Right cardiac atrium (tissue), 5 donors: ENCODE data around the gene RNU2-63P. TPM values are rescaled to one million over a fixed set of nuclear protein-coding genes. Genes with fewer than 3 reads are reported as not detected.
"Not testable (repeated sequence)": the region's sequence is repeated elsewhere in the genome, so short reads cannot be mapped to it uniquely, and the experiment has no call there.

Experiments
- ATAC-seq, 2 donors: fragments of 200-7000 bp; cut with Tn5 transposase; one replicate each; pipeline versions ENCODE4 v1.8.0 to v1.9.1; 2020; ENCODE audit warnings: moderate library complexity in 2 of 2, mild to moderate bottlenecking in 1 of 2
- DNase-seq, 3 donors: peaks; one replicate each; pipeline ENCODE4 v3.0.0-alpha.2; 2020
- H3K27ac ChIP-seq: one replicate; pipeline ENCODE4 v1.5.1; 2013; ENCODE audit warnings: mild to moderate bottlenecking, low read length, control low read depth, moderate library complexity
- H3K27me3 ChIP-seq: one replicate; pipeline ENCODE4 v1.6.1; 2013; ENCODE audit not compliant: control insufficient read depth, insufficient read depth
- H3K4me1 ChIP-seq: one replicate; pipeline ENCODE4 v1.6.1; 2013; ENCODE audit warnings: low read length; ENCODE audit not compliant: control insufficient read depth, insufficient read depth
- H3K4me3 ChIP-seq: one replicate; pipeline ENCODE4 v1.5.1; 2013; ENCODE audit warnings: low read length, control low read depth
- H3K9me3 ChIP-seq: one replicate; pipeline ENCODE4 v1.6.1; 2013; ENCODE audit warnings: low read length; ENCODE audit not compliant: control insufficient read depth
- WGBS: extraction: QIAGEN DNeasy Blood & Tissue Kit; methylation state at CpG from one replicate; pipeline ENCODE4 v1.1.7; 2013; 5-methylcytosine and 5-hydroxymethylcytosine counted together
- intact Hi-C, 4 donors: fragments of 100-400 bp; cut with DNase I; formaldehyde crosslinking; loops; one replicate each; pipeline versions ENCODE4 v1.11.0 to v1.14.0; 2022 to 2023
- polyA plus RNA-seq: library from polyadenylated mRNA; stranded (reverse); fragments of 200-250 nt; gene quantifications from one replicate; pipeline ENCODE4 v1.2.3, GENCODE V29; 2013
- total RNA-seq, 4 donors: library from RNA; stranded (reverse); fragmentation: NEBNext Ultra II Directional; extraction: Animal tissue kit (Norgen Biotek cat#: 25700); gene quantifications; one replicate each; pipeline ENCODE4 v1.2.1, GENCODE V29; 2021
- donor health status: healthy with polysubstance abuse.
- donor health status: DM: no; HTN: yes; CAD: no.
- donor health status: DM: no; HTN: no; CAD: no.
- donor health status: DM: no; HTN: yes; CAD: no; lungs with severe emphysema.
- donor health status: DM: yes; HTN: yes; CAD: no.

RNU2-63P gene
- total and polyA plus RNA-seq, 5 donors, result 5.2 TPM; not detected in 4

DNA sequence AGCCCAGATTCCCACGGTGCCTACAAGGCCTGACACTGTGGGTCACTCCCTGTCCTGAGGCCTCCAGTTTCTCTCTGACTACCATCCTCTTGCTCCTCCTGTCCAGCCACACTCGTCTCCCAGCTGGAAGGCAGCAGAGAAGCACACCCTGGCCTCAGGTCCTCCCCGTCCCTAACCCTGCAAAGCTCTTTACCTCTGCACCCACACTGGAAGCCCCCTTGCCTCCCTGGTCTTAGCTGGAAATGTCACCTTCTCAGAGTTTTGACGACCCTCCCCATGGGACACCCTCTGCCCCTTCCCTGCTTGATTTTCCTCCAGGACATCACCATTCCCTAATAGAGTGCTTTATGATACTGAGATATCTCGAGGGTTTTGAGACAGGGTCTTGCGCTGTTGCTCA lies 10.6 kb downstream of the RNU2-63P start:
- no peak overlapping the region for H3K4me3 ChIP-seq
- H3K27ac ChIP-seq, result no peak overlapping the region
- intact Hi-C loops, result no loop called here
- H3K27me3 ChIP-seq, result no peaks in the 10 kb centered on the region
- no peaks in the 10 kb centered on the region for H3K4me1 ChIP-seq
- DNase-seq (no peak), ATAC-seq (no peak)
- H3K9me3 ChIP-seq, result no peaks in the 10 kb centered on the region
- 88% methylated on average over 6 of the region's 6 CpGs for WGBS

DNA sequence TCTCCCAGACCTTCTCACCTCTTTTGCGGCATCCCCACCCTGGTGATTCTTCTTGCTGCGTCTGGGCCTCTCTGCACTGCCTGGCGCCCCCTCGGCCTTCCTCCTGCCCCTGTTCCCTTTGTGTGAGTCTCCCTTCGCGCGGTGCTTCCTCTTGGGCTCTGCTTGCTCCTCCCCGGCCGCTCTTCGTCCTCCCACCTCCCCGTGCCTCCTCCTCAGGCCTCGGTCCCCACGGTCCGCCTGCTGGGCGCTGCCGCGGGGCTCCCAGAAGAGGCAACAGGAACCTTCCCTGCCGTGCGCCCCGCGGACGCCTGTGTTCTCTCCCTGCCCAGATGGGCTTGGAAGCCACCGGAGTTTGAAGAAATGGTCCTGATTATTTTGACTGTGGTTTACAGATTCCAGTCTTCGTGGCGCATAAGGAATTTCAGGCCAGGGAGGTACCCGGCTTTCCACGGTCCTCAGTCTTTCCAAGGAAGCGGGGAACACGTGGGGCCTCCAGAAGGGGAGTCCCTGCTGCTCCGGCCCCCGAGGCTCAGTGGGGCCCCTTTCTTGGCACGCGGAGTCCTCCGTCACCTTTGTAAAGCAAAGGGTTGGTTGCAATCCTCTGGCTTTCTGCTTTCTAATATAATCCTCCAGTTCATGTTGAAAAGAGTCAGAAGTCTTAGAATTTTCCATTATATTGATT lies 13.1 kb downstream of the RNU2-63P start:
- Histone ChIP-seq H3K4me3 (no peak overlapping the region), H3K4me1 (no peaks in the 10 kb centered on the region), H3K27ac (no peak overlapping the region), H3K27me3 (no peaks in the 10 kb centered on the region), H3K9me3 (no peaks in the 10 kb centered on the region)
- ATAC-seq (peak in 1 of 2 donors; percentile 25), DNase-seq (peak in 1 of 3 donors; percentile 54)
- intact Hi-C loops, result no loop called here
- WGBS, result 52% methylated on average over 34 of the region's 34 CpGs

DNA sequence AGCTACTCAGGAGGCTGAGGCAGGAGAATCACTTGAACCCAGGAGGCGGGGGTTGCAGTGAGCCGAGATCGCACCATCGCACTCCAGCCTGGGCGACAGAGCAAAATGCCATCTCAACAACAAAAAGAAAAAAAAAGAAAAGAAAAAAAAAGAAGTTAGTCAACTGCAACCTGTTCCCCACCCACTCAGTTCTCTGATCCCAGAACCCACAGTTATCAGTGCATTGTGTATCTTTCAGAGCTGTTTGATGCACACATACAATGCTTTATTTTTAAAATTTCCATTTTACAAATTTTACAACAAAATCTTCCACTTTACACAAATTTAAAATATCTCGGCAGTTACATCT lies 14.0 kb downstream of the RNU2-63P start:
- no peak for ATAC-seq
- Histone ChIP-seq H3K9me3 (no peaks in the 10 kb centered on the region), H3K4me1 (no peaks in the 10 kb centered on the region), H3K4me3 (no peak overlapping the region), H3K27me3 (no peaks in the 10 kb centered on the region), H3K27ac (no peak overlapping the region)
- no peak for DNase-seq
- 95% methylated on average over 6 of the region's 6 CpGs for WGBS
- intact Hi-C loops, result no loop called here

DNA sequence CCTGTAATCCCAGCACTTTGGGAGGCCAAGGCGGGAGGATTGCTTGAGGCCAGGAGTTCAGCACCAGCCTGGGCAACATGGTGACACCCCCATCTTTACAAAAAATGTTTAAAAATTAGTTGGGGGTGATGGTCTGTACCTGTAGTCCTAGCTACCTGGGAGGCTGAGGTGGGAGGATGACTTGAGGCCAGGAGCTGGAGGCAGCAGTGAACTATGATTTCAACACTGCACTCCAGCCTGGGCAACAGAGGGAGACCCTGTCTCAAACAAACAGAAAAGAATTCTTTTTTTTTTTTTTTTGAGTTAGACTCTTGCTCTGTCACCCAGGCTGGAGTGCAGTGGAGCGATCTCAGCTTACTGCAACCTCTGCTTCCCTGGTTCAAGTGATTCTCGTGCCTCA lies 15.9 kb downstream of the RNU2-63P start:
- H3K27me3 ChIP-seq, intact Hi-C loops, H3K4me3 ChIP-seq, ATAC-seq, H3K9me3 ChIP-seq, H3K27ac ChIP-seq, DNase-seq, H3K4me1 ChIP-seq: not testable (repeated sequence)
- 66% methylated on average over 3 of the region's 3 CpGs for WGBS

GRCh38 chr2:87996570-87996969 lies 19.8 kb downstream of the RNU2-63P start:
- ATAC-seq, result no peak
- no peaks in the 10 kb centered on the region for H3K4me1 ChIP-seq
- intact Hi-C loops, result no loop called here
- DNase-seq, result no peak
- 76% methylated on average over 6 of the region's 6 CpGs for WGBS
- H3K27me3 ChIP-seq, result no peaks in the 10 kb centered on the region
- no peak overlapping the region for H3K27ac ChIP-seq
- no peak overlapping the region for H3K4me3 ChIP-seq
- no peaks in the 10 kb centered on the region for H3K9me3 ChIP-seq

GRCh38 chr2:87995756-87996155 lies 20.6 kb downstream of the RNU2-63P start:
- Histone ChIP-seq H3K9me3 (no peaks in the 10 kb centered on the region), H3K27ac (no peak overlapping the region), H3K4me3 (no peak overlapping the region), H3K27me3 (no peaks in the 10 kb centered on the region), H3K4me1 (no peaks in the 10 kb centered on the region)
- WGBS, result 63% methylated on average over 1 of the region's 1 CpG
- intact Hi-C loops, result no loop called here
- DNase-seq (no peak), ATAC-seq (no peak)

- H3K4me3 ChIP-seq, intact Hi-C loops, H3K27me3 ChIP-seq, DNase-seq, H3K4me1 ChIP-seq, H3K9me3 ChIP-seq, ATAC-seq, H3K27ac ChIP-seq: not testable (repeated sequence)
- WGBS, result 58% methylated on average over 7 of the region's 7 CpGs
Observed at GRCh38 chr2:87994304-87994850, 22.0 kb downstream of the RNU2-63P start.

GRCh38 chr2:87992569-87992968 lies 23.8 kb downstream of the RNU2-63P start:
- H3K4me1 ChIP-seq, H3K27ac ChIP-seq, H3K4me3 ChIP-seq, H3K9me3 ChIP-seq, DNase-seq, H3K27me3 ChIP-seq, ATAC-seq, intact Hi-C loops: not testable (repeated sequence)
- WGBS, result 32% methylated on average over 2 of the region's 3 CpGs

- H3K4me3 ChIP-seq, ATAC-seq, H3K9me3 ChIP-seq, H3K27me3 ChIP-seq, intact Hi-C loops, DNase-seq, H3K27ac ChIP-seq, H3K4me1 ChIP-seq: not testable (repeated sequence)
- WGBS, result no CpG with 5 or more reads among the region's 1 CpG
Observed at GRCh38 chr2:87987473-87987872, 28.9 kb downstream of the RNU2-63P start.

GRCh38 chr2:87985902-87986301 lies 30.4 kb downstream of the RNU2-63P start:
- WGBS, result 69% methylated on average over 5 of the region's 5 CpGs
- DNase-seq, H3K27ac ChIP-seq, ATAC-seq, H3K4me3 ChIP-seq, intact Hi-C loops, H3K4me1 ChIP-seq, H3K27me3 ChIP-seq, H3K9me3 ChIP-seq: not testable (repeated sequence)

DNA sequence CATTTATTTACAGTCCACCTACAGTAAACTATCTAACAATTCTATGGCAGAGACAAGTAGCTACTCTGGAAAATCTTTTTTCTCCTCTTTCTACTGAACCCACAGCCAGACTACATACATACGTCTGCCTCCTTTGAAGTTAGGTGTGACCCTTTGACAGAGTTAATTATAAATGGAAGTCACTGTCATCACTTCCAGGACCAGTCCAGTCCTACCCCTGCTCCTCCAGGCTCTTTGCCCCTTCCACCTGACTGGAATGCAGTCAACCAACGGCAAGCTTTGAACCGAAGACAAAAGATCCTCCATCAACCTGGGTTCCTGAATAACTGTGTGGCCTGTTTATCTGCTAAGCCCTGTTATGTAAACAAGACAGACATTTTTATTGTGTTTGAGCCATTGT lies 35.2 kb downstream of the RNU2-63P start:
- intact Hi-C loops, H3K9me3 ChIP-seq, H3K27ac ChIP-seq, DNase-seq, H3K4me1 ChIP-seq, ATAC-seq, H3K27me3 ChIP-seq, H3K4me3 ChIP-seq: not testable (repeated sequence)
- WGBS, result no CpG with 5 or more reads among the region's 3 CpGs

GRCh38 chr2:87972385-87972784 lies 44.0 kb downstream of the RNU2-63P start:
- H3K4me3 ChIP-seq, ATAC-seq, H3K27ac ChIP-seq, DNase-seq, intact Hi-C loops, H3K4me1 ChIP-seq, H3K9me3 ChIP-seq, H3K27me3 ChIP-seq: not testable (repeated sequence)
- WGBS, result 98% methylated on average over 4 of the region's 17 CpGs
